MCF 10A (cell line): ENCODE results near the gene DTHD1. TPM values are rescaled to one million over a fixed set of nuclear protein-coding genes. Genes with fewer than 3 reads are reported as not detected.
A peak's percentile ranks its signal among the peaks of the same experiment; 100 is the strongest.

ENCODE experiments used
- BruUV-seq: library from RNA; stranded (reverse); fragments of 400-500 nt; replicated peaks from 2 replicates; lab custom pipeline; 2021; lab: Mats Ljungman, UMichigan
- CTCF ChIA-PET: fragments of 300-600 bp; sonication (Branson Sonifier 250); formaldehyde crosslinking; extraction: SDS; loops from one replicate; lab custom pipeline; 2021; ENCODE audit warnings: antibody characterized with exemption, inconsistent platforms; lab: Yijun Ruan, JAX
- POLR2A ChIA-PET: fragments of 300-600, 350-650 bp; sonication (Branson Sonifier 250); formaldehyde crosslinking; extraction: SDS; loops from one replicate; lab custom pipeline; 2020; ENCODE audit warnings: antibody characterized with exemption, inconsistent platforms; lab: Yijun Ruan, JAX
- DNase-seq: peaks from one replicate; pipeline ENCODE4 v3.0.0-alpha.2; 2018; ENCODE audit not compliant: unreplicated experiment
- H3K27ac Mint-ChIP-seq: one replicate; pipeline ENCODE4 v1.8.0; 2022; ENCODE audit warnings: mild to moderate bottlenecking, low read depth, mixed read lengths; ENCODE audit not compliant: unreplicated experiment
- H3K27me3 Mint-ChIP-seq: one replicate; pipeline ENCODE4 v1.8.0; 2022; ENCODE audit warnings: mixed read lengths; ENCODE audit not compliant: insufficient read depth, unreplicated experiment
- H3K36me3 Mint-ChIP-seq: one replicate; pipeline ENCODE4 v1.8.0; 2022; ENCODE audit warnings: mild to moderate bottlenecking, moderate library complexity, mixed read lengths; ENCODE audit not compliant: insufficient read depth, unreplicated experiment
- H3K4me1 Mint-ChIP-seq: one replicate; pipeline ENCODE4 v1.8.0; 2022; ENCODE audit warnings: mixed read lengths; ENCODE audit not compliant: insufficient read depth, unreplicated experiment
- H3K4me3 Mint-ChIP-seq: one replicate; pipeline ENCODE4 v1.8.0; 2022; ENCODE audit warnings: mild to moderate bottlenecking, moderate library complexity, mixed read lengths; ENCODE audit not compliant: unreplicated experiment
- H3K9me3 Mint-ChIP-seq: one replicate; pipeline ENCODE4 v1.8.0; 2022; ENCODE audit warnings: mixed read lengths; ENCODE audit not compliant: unreplicated experiment
- intact Hi-C: fragments of 100-400 bp; cut with micrococcal nuclease; formaldehyde crosslinking; loops from 2 replicates; pipeline ENCODE4 v1.14.1; 2022
- total RNA-seq: library from RNA; stranded (reverse); gene quantifications from 2 replicates; pipeline ENCODE4 v1.2.3, GENCODE V29; 2022
- TF ChIP-seq, protein P1 (sequence below): fragments of 200-600 bp; IDR thresholded peaks from one replicate; pipeline ENCODE4 v1.8.0; 2022; ENCODE audit warnings: antibody characterized with exemption, mild to moderate bottlenecking; ENCODE audit not compliant: unreplicated experiment

Gene DTHD1
- total RNA-seq, 1 experiment from 2014 or later, result not detected

DNA sequence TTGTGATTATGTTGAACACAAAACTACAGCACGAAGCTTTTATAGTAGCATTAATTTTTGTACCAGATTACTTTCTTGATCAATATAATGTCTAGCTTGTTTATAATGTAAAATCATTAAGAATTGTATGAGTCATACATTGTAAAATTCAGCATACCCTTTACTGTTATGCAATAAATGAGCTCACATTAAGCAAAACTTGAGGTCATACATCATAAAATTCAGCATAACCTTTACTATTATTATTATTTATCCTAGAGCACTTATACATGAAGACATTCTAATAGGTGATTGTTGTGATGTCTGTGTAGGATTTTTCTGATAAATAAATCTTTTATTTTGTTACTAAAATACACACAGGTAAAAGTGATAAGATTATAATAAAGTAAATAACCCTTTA is 49.4 kb downstream of the DTHD1 start:
- Mint-ChIP-seq H3K9me3 (no peaks in the 10 kb centered on the region), H3K27me3 (no peaks in the 10 kb centered on the region), H3K36me3 (no peaks in the 10 kb centered on the region), H3K27ac (no peak overlapping the region), H3K4me1 (peaks cover under 1% of the 10 kb centered on the region), H3K4me3 (no peak overlapping the region)
- peak; percentile 13 for DNase-seq
- TF ChIP-seq, protein P1, sequence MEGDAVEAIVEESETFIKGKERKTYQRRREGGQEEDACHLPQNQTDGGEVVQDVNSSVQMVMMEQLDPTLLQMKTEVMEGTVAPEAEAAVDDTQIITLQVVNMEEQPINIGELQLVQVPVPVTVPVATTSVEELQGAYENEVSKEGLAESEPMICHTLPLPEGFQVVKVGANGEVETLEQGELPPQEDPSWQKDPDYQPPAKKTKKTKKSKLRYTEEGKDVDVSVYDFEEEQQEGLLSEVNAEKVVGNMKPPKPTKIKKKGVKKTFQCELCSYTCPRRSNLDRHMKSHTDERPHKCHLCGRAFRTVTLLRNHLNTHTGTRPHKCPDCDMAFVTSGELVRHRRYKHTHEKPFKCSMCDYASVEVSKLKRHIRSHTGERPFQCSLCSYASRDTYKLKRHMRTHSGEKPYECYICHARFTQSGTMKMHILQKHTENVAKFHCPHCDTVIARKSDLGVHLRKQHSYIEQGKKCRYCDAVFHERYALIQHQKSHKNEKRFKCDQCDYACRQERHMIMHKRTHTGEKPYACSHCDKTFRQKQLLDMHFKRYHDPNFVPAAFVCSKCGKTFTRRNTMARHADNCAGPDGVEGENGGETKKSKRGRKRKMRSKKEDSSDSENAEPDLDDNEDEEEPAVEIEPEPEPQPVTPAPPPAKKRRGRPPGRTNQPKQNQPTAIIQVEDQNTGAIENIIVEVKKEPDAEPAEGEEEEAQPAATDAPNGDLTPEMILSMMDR, result no peak
- ChIA-PET CTCF (interaction anchor here (0.8 kb wide), 1 partner anchor 1053 kb away, joined by 3 read pairs; no protein-coding TSS in a partner anchor), POLR2A (interaction anchor here (1.3 kb wide), 1 partner anchor 87 kb away, joined by 5 read pairs; the partner anchor contains the start of gene ARAP2)
- no TSS peak for BruUV-seq
- intact Hi-C loops, result no loop called here

DNA sequence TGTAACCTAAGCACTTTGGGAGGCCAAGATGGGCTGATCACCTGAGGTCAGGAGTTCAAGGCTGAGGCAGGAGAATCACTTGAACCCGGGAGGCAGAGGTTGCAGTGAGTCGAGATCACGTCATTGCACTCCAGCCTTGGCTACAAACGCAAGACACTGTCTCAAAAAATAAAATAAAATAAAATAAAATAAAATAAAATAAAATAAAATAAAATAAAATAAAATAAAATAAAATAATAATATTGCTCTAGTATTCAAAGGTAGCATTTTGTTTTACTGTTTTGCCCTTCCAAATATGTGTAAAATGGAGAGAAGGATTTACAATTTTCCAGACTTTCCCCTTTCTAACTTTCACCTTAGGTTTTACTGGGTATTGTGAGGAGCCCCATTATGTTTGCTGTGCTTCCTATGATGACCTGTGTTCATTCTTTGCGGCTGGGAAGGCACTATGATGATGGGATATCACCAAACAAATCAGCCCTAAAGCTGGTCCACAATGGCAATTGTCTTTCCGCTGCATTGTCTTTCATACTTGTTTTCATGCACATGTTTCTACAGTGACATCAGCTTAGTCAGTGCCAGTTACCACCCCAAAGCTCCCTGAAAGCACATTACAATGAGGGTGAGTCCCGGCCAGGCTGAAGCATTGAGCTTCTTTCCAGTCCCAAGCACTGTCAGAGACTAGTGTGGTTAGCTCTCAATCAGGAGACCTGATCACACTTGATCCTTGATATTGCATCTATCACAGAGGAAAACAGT is 50.8 kb downstream of the DTHD1 start:
- H3K36me3 Mint-ChIP-seq, result no peaks in the 10 kb centered on the region
- H3K27me3 Mint-ChIP-seq, result no peaks in the 10 kb centered on the region
- BruUV-seq, result no TSS peak
- no peaks in the 10 kb centered on the region for H3K9me3 Mint-ChIP-seq
- ChIA-PET CTCF (interaction anchor here (0.6 to 1.3 kb wide), 6 partner anchors 16 to 1052 kb away, joined by 3 to 5 read pairs (median 4); no protein-coding TSS in a partner anchor), POLR2A (no interaction called here)
- TF ChIP-seq, protein P1, result no peak
- H3K4me3 Mint-ChIP-seq, result no peak overlapping the region
- no peak for DNase-seq
- no peaks in the 10 kb centered on the region for H3K4me1 Mint-ChIP-seq
- H3K27ac Mint-ChIP-seq, result no peak overlapping the region
- intact Hi-C loops, result no loop called here

- CTCF ChIA-PET, result interaction anchor here (0.9 to 1.3 kb wide), 4 partner anchors 15 to 88 kb away, joined by 3 to 5 read pairs (median 4); partner anchors contain the start of gene ARAP2
- H3K4me1 Mint-ChIP-seq, result no peaks in the 10 kb centered on the region
- POLR2A ChIA-PET, result no interaction called here
- TF ChIP-seq, protein P1, result no peak
- intact Hi-C loops, result no loop called here
- H3K27me3 Mint-ChIP-seq, result no peaks in the 10 kb centered on the region
- no peak overlapping the region for H3K4me3 Mint-ChIP-seq
- H3K36me3 Mint-ChIP-seq, result no peaks in the 10 kb centered on the region
- DNase-seq, result no peak
- no peak overlapping the region for H3K27ac Mint-ChIP-seq
- H3K9me3 Mint-ChIP-seq, result no peaks in the 10 kb centered on the region
- no TSS peak for BruUV-seq
Observed at GRCh38 chr4:36332782-36333131, 51.3 kb downstream of the DTHD1 start.

DNA sequence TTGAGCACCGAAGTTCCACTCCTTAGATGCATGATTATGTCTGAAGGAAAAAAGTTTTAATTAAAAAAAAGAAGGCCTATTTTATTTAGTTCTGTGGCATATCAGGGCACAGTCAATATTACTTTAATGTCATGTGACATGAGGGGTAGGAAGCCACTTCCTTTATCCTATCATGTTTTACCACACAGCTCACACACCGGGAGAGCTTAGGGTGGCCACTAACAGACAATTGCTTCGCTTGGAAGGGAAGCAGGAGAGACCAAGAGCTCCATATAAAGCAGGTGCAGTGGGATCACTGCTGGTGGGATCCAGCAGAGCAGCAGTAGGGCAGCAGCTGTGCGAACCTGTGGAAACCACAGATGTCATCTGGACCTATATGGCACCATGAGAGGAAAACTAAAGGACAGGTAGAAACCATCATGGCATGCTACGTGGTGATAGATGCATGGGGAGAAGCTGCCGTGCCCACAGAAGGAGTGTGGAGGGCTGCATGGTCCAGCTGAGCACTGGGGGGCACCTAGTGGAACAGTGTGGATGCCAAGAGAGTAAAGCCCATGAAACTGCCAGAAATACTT is 52.0 kb downstream of the DTHD1 start:
- POLR2A ChIA-PET, result no interaction called here
- Mint-ChIP-seq H3K27me3 (no peaks in the 10 kb centered on the region), H3K36me3 (no peaks in the 10 kb centered on the region), H3K27ac (no peak overlapping the region), H3K9me3 (no peaks in the 10 kb centered on the region), H3K4me1 (no peaks in the 10 kb centered on the region), H3K4me3 (no peak overlapping the region)
- no TSS peak for BruUV-seq
- CTCF ChIA-PET, result interaction anchor here (0.5 to 1.5 kb wide), 7 partner anchors 14 to 1056 kb away, joined by 3 to 5 read pairs (median 4); partner anchors contain the start of gene ARAP2
- TF ChIP-seq, protein P1, result no peak
- intact Hi-C loops, result no loop called here
- DNase-seq, result no peak
